Lung microvascular endothelial cell (primary cell): ENCODE measurements around the gene SSBP2. TPM values are rescaled to one million over a fixed set of nuclear protein-coding genes. Genes with fewer than 3 reads are reported as not detected.
"Not testable (repeated sequence)": the region's sequence is repeated elsewhere in the genome, so short reads cannot be mapped to it uniquely, and the experiment has no call there.

Experiments
- DNase-seq, 2 donors: peaks; one replicate each; pipeline versions ENCODE4 v3.0.0 to v3.0.0-alpha.2; 2010; ENCODE audit warnings: low read depth in 2 of 2
- total RNA-seq: library from RNA; depleted of rRNA; stranded (reverse); fragments of >200 nt; gene quantifications from 2 replicates; pipeline ENCODE4 v1.2.1, GENCODE V29; 2014

Gene SSBP2
- total RNA-seq, 1 donor from 2014 or later: 11.9 TPM

DNA sequence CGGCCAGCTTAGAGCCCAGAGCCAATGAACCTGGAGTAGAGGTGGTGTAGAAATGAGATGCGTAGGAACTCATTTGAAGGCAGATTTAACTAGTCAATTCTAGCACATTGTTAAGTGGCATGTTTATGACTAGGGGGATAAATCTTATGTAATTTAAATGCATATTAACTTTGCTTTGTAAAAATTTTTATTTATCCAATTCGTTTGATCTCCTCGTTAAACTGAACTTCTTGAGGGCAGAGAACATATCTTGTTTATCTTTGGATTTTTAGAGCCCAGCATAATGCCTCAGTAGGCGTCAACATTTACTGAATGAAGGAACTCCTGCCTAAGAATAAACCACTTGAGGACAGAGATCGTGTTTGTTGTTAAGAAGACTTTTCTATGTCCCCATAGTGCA, 315.9 kb downstream of the SSBP2 start:
- DNase-seq: no peak

DNA sequence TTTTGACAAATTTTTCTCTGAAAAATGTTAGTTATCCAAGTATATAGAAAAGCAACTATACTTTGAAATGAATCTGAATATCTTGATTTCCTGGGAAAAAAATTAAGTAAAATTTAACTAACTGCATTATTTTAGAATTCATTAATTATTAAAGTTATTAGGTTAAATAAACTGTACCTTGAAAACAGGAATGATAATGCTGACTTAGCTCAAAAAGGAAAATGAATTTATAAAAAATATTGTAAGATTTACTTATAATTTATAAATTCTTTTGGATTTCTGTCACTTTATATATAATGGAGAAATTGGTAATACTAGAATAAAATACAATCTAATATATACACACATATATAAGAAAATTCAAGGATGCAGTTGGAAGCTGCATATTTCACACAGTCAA, 320.9 kb downstream of the SSBP2 start:
- DNase-seq: no peak

DNA sequence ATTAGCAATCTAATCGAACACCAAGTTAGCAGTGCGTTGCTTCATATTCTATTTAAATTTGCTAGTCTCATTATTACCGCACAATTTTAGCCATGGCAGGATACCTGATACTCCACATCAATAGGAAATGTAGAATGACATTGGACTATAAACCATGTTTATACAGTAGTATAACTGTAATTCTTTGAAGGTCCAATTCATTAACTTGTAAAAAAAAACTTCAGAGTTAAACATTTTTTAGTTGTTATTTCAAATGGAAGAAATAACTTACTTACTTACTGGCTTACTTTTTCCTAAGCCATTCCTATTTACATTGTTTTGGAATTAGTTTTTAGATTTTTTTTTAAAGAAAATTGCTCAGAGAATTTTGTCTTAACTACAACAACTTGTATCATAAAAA, 321.5 kb downstream of the SSBP2 start:
- DNase-seq: no peak

DNA sequence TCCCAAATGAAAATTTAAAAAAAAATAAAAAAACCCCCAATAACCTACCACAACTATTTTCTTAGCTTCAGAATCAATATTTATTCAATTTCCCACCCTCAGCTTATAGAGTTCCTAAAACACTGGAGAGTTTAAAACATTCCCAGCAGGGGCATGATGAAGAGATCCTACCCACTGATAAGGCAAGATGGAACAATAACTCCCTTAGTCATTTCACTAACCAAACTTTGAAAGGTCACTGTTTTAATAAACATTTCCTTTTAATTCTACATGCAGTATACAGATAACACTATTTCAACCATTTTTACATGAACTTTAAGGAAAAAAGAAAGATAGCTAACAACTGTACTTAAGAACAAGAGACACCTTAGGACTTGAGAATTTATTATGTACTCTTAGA, 322.0 kb downstream of the SSBP2 start:
- DNase-seq: peak; percentile 45 to 79

DNA sequence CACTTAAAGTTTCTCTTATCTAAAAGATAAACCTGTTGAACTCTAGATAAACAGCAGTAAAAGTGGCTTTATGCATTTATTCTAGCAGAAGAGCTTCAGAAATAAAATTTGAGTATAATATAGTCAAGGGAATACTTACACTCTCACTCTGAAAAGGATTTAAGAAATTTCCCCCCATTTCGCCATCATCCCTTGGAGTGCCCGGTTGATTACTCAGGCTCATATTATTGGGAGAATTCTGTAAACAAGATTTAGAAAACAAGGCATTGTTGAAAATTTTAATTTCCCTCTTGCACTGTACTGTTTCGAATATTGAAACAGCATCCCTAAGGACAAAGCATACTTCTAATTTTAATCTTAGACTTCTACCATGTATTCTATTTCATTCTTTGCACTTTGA, 322.5 kb downstream of the SSBP2 start:
- DNase-seq: no peak

DNA sequence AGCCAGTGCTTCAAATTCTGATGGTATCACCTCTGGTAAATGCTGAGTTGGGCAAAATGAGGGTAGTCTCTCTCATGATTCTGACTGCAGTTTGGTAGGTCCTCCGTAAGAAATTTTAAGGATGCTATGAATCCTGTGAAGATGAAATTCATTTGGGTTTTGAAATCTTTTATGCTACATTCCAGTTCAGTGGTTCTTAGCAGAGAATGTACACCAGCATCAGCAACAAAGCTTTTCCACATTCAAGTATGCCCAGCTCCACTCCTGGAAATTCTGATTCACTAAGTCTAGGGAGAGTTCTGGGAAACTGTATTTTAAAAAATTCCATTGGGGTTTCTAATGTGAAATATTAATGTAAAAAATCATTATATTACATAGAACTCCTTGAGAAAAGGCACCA, 323.3 kb downstream of the SSBP2 start:
- no peak for DNase-seq

DNA sequence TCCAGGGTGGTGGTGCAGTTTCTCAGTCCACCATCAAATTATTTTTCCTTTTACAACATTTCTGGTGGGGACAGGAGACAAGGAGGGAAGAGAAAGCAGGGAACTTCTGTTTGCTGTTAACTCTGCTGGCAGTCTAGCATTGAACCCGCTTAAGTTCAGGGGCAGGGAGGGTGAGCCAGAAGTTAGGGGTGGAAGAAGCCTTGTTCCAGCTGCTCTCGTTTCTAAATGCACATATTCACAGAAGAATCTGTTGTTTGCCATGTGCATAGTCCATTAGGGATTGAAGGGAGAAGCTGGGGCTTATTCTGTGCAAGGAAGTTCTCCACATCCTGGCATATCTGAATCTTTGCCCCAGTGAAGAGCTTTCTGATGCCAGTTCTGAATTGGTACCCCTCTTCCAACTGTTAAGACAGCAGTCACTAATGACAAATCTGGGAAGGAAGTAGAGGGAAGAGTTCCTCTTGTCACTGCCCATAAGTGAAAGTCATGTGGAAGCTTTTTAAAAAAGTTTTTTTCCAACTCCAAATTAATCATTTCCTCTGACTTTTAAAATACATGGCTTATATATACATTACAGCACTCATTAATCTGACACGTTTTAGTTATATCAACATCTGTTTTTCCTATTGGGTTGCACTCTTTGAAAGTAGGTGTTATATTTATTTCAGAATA, 324.4 kb downstream of the SSBP2 start:
- DNase-seq: peak in 1 of 2 donors; percentile 29

DNA sequence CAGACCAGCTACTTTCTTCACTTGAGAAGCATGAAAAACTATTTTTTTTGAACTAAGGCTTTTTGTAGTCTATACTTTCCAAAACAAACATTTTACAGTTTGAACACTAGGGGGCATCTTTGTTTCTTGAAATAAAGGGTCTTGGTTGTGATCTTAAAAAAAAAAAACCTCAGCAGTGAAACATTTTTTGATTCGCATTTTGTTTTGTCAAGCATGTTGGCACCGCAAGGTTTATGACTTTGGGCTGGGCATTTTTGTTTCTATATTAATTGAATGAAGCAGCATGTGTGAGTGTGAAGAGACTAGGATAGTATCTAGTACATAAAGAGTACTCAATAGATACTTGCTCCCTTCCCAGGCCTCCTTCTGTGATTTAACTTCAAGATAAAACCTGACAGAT, 325.3 kb downstream of the SSBP2 start:
- DNase-seq: peak; percentile 55 to 56

DNA sequence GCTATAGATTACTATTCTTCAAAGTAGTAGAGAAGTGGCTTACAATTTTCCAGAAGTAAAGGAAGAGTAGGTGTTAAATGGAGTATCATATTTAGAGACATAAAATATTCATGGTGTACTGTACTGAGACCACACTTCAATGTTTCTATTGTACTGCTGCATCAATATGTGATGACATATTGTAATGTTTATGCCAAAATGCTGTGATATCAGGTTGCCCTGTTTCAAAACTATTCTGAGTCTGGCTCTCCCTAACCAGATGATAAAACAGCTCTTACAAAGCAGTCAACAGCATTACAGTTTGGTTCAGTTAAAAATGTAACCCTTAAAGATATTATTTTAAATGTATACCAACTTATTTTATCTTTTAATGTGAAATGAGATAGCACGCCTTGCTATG, 326.2 kb downstream of the SSBP2 start:
- DNase-seq: no peak

DNA sequence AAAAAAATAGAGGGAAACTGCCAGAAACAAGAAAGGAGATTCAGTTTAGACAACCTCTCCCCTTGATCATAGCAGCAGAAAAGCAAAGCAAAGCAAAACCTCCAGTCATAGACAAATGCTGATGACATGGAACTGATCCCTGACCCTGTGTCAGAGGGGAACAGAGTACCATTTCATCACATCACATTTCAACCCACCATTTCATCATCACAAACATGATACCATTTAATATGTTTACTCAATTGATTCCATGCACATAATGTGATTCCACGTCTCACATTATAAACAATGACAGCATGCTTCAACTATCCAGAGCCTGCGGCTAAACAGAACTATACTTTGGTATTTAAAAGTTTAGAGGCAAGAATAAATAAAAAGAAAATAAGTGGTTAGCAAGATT, 328.2 kb downstream of the SSBP2 start:
- DNase-seq: peak in 1 of 2 donors; percentile 62

DNA sequence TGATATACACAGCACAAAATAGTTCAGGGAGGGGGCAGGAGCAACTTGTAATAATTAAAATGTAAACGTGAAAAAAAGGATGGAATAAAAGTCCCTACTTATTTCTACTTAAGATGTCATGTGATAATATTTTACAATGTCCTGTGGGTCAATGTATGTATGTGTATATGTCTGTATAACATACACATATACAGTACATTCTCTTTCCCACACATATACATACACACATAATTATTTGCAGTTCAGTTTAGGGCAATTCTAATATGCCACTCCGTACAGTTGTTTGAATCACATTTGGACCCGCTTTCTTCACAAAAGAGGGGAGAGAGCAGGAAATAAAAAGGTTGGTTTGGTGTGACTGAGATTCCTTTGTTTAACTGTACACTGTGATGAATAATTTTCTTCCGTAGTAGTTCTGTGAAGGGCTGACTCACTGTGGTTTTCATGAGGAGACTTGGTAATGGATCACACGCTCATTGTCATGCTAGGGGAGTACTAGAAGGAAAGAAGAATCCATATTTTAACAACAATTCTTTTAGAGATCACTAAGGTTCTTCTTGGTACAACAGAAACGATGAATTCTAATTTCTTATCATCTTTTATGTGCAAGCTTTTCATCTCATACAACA, 330.7 kb downstream of the SSBP2 start:
- DNase-seq: peak; percentile 39 to 93

DNA sequence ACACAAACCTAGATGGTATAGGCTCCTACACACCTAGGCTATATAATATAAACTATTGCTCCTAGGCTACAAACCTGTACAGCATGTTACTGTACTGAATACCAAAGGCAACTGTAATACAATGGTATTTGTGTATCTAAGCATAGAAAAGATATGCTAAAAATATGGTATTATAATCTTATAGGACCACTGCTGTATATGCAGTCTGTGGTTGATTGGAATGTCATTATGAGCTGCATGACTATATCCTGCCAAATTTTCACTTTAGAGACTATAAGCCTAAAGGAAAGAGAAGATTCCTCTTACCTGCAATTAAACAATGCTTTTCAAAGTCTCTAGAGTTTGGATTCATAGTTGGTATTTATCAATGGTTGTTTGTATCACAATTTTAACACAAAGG, 332.3 kb downstream of the SSBP2 start:
- no peak for DNase-seq

DNA sequence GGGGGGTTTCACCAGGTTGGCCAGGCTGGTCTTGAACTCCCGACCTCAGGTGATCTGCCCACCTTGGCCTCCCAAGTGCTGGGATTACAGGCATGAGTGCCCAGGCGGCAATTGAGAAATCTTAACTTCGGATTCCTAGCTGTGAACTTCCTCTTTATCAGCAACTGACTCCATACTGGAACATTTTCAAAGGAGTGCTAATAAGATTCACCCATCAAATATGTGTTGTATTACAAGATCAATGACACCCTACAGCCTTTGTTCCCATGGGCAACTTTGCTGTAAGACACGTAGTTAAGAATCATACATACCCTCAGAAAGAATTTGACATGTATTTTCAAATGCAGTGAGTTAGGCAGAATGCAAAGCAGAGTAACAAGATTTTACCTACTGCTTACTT, 333.8 kb downstream of the SSBP2 start:
- no peak for DNase-seq

DNA sequence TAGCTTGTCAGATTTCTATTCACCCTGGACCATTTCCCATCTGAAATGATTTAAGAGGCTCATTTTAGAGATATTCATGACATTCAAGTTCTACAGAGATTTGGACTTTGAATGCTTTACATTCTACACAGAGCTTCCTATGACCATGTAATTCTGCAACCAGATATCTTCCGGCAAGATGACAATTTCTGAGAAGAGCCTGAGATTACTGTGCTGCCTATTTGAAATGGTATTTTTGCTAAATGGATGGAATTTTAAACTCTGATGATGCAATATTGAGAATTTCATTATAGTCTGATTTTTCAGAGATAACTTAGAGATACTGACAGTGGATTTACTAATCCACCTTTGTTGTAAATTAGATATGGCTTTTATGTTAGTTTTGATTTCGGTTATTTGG, 341.0 kb downstream of the SSBP2 start:
- no peak for DNase-seq

DNA sequence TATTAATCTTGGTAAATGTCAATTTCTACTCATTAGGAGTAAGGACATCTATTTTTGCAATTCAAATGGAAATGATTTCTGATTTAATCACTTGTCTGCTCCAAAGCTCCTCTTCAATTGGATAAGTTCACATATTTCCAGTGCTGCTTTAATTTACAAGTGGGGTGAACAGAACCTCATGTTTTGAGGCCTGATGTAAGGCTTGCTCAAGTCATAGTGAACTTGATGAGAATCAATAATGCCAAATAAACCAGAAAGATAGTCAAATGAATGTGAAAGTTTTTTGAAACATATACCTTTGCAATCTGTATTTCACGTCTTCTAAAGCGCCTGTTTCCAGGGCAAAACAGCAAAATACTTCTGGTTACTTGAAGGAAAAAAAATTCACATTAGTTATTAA, 341.5 kb downstream of the SSBP2 start:
- DNase-seq: no peak

DNA sequence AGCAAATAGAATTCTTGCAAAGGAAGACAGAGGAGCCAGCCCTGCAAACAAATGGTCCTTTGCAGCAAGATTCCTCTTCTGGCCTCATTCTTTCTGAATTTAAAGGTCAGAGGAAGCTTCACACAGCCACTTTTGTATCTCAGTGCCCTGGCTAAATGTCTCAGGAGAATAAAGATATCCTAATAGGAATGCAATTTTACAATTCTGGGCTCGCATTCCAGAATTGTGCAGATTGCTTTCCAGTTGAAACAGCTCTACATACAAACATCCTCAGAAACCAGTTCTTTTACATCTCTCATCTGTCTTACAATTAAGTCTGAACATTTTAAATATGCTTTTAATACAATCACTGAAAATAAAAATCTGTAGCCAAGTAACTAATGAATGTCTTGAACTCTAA, 342.4 kb downstream of the SSBP2 start:
- no peak for DNase-seq

DNA sequence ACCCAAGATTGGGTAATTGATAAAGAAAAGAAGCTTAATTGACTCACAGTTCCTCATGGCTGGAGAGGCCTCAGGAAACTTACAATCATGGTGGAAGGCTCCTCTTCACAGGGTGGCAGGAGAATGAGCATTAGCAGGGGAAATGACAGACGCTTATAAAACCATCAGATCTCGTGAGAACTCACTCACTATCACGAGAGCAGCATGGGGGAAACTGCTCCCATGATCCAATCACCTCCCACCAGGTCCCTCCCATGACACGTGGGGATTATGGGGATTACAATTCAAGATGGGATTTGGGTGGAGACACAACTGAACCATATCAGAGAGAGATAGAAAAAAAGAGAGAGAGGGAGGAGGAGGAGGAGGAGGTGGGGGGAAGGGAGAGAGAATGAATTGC, 343.1 kb downstream of the SSBP2 start:
- DNase-seq: not testable (repeated sequence)

DNA sequence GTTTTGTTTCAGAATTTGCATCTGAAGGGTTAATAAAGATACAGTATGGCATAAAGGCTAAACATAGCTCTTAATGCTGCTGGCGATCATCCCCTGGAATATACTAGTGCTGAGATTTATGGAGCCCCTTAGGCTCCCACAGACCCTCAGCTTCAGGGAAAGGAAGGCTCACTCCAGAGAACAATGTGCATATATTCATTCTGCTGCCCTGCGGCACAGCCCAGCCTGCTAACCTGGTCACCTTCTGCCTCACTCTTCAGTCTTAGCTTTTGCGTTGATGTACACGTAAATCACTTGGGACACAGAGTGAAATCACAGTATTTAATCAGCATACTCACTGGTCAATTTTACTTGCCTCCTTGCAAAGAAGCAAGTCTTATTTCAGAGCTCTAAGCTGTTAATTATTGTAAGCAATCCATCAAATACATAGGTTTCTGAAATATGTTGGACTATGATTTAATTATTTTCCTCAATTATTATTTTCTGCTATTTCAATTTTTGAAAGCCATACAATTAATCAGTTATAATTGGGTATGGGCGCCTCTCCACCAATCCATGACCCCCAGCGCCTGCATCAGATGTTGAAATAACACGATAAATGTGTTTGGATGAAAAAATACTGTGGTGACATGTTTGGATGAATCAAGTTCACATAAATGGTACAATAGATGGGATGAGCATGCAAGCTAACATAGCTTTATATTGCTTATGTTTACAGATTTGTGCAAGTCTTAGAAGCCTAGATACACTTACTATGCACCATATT, 345.6 kb downstream of the SSBP2 start:
- DNase-seq: no peak

DNA sequence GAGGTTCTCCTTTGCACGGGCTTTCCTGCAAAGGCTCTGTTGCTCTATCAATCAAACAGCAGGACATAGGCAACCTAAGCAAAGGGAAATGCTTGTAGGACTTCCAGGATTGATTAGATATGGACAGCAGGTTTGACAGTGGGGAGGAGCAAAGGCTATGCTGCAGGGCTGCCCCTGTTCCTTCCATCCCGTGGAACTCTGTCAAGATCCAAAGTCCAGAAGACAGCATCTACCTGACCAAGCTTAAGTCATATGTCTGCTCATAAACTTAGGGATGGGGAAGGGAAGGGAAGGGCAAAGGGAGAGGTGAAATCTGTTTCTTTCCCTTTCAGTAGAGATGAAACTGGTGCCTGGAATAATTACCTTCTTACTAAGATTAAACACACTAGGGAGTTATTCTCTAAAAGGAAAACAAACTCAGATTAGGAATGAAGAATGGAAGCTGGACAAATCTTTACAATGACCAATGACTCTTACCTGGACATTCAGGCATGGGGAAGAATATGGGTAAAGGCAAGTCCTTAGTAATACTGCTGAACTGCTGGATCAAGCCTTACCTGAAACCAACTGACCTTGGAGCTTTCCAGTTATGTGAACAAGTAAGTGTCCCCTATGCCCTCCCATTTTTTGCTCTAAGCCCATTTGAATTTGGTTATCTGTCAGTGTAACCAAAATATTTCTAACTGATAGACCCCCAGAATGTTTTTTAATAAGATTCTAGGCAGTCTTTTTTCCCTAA, 348.5 kb downstream of the SSBP2 start:
- no peak for DNase-seq

DNA sequence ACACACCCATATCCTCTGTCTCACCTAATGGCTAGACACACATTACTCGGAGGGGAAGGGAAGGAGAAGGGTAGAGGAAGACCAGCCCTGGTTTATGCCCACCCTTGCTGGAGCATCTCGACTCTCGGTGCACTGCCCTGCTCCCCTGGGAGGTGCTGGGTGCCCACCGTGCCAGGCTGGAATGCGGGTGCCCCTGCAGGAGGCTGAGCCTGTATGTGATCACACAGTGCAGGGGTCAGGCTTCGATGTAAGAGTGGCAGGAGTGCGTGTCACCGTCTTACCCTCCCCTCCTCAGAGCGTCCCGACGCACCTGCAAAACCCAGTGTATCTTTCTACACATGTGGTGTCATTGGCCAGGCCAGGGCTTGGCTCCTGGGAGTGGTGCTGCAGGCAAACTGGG, 349.6 kb downstream of the SSBP2 start:
- no peak for DNase-seq

DNA sequence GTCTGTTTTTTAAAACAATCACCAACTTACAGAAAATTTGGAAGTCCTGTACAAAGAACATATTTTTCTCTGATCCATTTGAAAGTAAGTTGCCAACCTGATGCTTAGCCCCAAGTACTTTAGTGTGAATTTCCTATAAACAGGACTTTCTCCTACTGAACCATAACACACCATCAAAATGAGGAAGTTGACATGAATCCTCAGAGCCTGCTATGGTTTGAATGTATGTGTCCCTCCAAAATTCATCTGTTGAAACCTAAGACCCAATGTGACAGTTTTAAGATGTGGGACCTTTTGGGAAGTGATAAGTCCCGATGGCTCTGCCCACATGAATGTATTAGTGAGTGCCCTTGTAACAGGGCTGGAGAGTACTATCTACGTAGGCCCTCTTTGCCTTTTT, 350.5 kb downstream of the SSBP2 start:
- no peak for DNase-seq

DNA sequence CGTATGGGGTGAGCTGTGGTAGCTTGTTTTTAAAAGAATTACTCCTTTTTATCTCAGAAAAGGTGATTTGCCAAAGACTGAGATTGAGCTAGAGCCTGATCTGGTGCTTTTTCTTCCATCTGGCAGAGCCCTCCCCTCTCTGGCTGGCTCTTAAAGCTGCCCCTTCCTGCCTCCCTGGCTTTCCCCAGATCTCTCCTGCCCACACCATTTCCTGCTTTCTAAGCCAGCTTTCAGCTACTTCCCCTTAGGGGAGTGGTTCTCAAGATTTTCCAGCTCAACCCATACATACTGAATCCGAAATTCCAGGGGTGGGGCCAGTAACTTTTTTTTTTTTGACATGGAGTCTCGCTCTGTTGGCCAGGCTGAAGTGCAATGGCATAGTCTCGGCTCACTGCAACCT, 352.2 kb downstream of the SSBP2 start:
- no peak for DNase-seq
